WTC11 (cell line): ENCODE measurements around the gene XPR1. TPM values are rescaled to one million over a fixed set of nuclear protein-coding genes. Genes with fewer than 3 reads are reported as not detected.

Experiments
- ATF1 ChIP-seq: sonication (generic); formaldehyde crosslinking; IDR thresholded peaks from 2 replicates; pipeline ENCODE4 v1.8.1; 2023; ENCODE audit warnings: mild to moderate bottlenecking, moderate library complexity, missing genetic modification reagents
- ATF3 ChIP-seq: sonication (generic); formaldehyde crosslinking; conservative IDR thresholded peaks from 2 replicates; pipeline ENCODE4 v1.8.1; 2022; ENCODE audit warnings: mild to moderate bottlenecking, missing genetic modification reagents
- CBFB ChIP-seq: sonication (generic); formaldehyde crosslinking; IDR thresholded peaks from 2 replicates; pipeline ENCODE4 v1.8.1; 2022; ENCODE audit warnings: mild to moderate bottlenecking, low read depth, missing genetic modification reagents
- CDX4 ChIP-seq: fragments of 250-450 bp; sonication (Bioruptor Pico); IDR thresholded peaks from 2 replicates; pipeline ENCODE4 v1.9.0; 2021; ENCODE audit warnings: moderate library complexity, mild to moderate bottlenecking, inconsistent platforms, borderline replicate concordance
- EMX1 ChIP-seq: fragments of 250-450 bp; sonication (Bioruptor Pico); IDR thresholded peaks from 2 replicates; pipeline ENCODE4 v1.8.0; 2021; ENCODE audit warnings: mild to moderate bottlenecking
- ETV6 ChIP-seq: sonication (generic); formaldehyde crosslinking; IDR thresholded peaks from 2 replicates; pipeline ENCODE4 v1.8.1; 2022; ENCODE audit warnings: mild to moderate bottlenecking, missing genetic modification reagents
- FOXP4 ChIP-seq: sonication (generic); formaldehyde crosslinking; IDR thresholded peaks from 2 replicates; pipeline ENCODE4 v1.8.0; 2022; ENCODE audit warnings: mild to moderate bottlenecking, missing genetic modification reagents
- HMGA2 ChIP-seq: fragments of 250-450 bp; sonication (Bioruptor Pico); IDR thresholded peaks from 2 replicates; pipeline ENCODE4 v1.4.0; 2021; ENCODE audit warnings: mild to moderate bottlenecking, moderate library complexity
- JAZF1 ChIP-seq: fragments of 250-450 bp; sonication (Bioruptor Pico); IDR thresholded peaks from 2 replicates; pipeline ENCODE4 v1.9.0; 2021; ENCODE audit warnings: moderate library complexity, mild to moderate bottlenecking, inconsistent platforms
- MAX ChIP-seq: sonication (generic); formaldehyde crosslinking; IDR thresholded peaks from 2 replicates; pipeline ENCODE4 v1.8.0; 2022; ENCODE audit warnings: mild to moderate bottlenecking, missing genetic modification reagents
- MXD4 ChIP-seq: fragments of 250-450 bp; sonication (Bioruptor Pico); IDR thresholded peaks from 2 replicates; pipeline ENCODE4 v1.8.0; 2021; ENCODE audit warnings: mild to moderate bottlenecking, moderate library complexity, borderline replicate concordance
- NFE2L1 ChIP-seq: sonication (generic); formaldehyde crosslinking; IDR thresholded peaks from 2 replicates; pipeline ENCODE4 v1.8.1; 2023; ENCODE audit warnings: missing genetic modification reagents
- NFYB ChIP-seq: sonication (generic); formaldehyde crosslinking; conservative IDR thresholded peaks from 2 replicates; pipeline ENCODE4 v1.8.0; 2022; ENCODE audit warnings: low read depth, missing genetic modification reagents
- NR2C2 ChIP-seq: sonication (generic); formaldehyde crosslinking; IDR thresholded peaks from 2 replicates; pipeline ENCODE4 v1.8.0; 2022; ENCODE audit warnings: mild to moderate bottlenecking, missing genetic modification reagents
- NR3C1 ChIP-seq: sonication (generic); formaldehyde crosslinking; conservative IDR thresholded peaks from 2 replicates; pipeline ENCODE4 v1.8.1; 2023; ENCODE audit warnings: low read depth, mild to moderate bottlenecking, missing genetic modification reagents
- OVOL2 ChIP-seq: fragments of 250-450 bp; sonication (Bioruptor Pico); IDR thresholded peaks from 2 replicates; pipeline ENCODE4 v1.9.0; 2021; ENCODE audit warnings: mild to moderate bottlenecking, borderline replicate concordance
- PRRX2 ChIP-seq: fragments of 250-450 bp; sonication (Bioruptor Pico); IDR thresholded peaks from 2 replicates; pipeline ENCODE4 v1.8.0; 2021; ENCODE audit warnings: mild to moderate bottlenecking
- RELA ChIP-seq: sonication (generic); formaldehyde crosslinking; IDR thresholded peaks from 2 replicates; pipeline ENCODE4 v1.8.1; 2022; ENCODE audit warnings: missing genetic modification reagents, mild to moderate bottlenecking, borderline replicate concordance
- TEAD4 ChIP-seq: sonication (generic); formaldehyde crosslinking; IDR thresholded peaks from 2 replicates; pipeline ENCODE4 v1.8.0; 2022; ENCODE audit warnings: mild to moderate bottlenecking, missing genetic modification reagents
- TP53 ChIP-seq: sonication (generic); formaldehyde crosslinking; IDR thresholded peaks from 2 replicates; pipeline ENCODE4 v1.8.1; 2023; ENCODE audit warnings: mild to moderate bottlenecking, missing genetic modification reagents
- USF1 ChIP-seq: sonication (generic); formaldehyde crosslinking; IDR thresholded peaks from 2 replicates; pipeline ENCODE4 v1.8.0; 2022; ENCODE audit warnings: mild to moderate bottlenecking, missing genetic modification reagents
- ZBTB21 ChIP-seq: sonication (generic); formaldehyde crosslinking; IDR thresholded peaks from 2 replicates; pipeline ENCODE4 v1.8.1; 2023; ENCODE audit warnings: mild to moderate bottlenecking, missing genetic modification reagents, borderline replicate concordance
- ZBTB43 ChIP-seq: sonication (generic); formaldehyde crosslinking; IDR thresholded peaks from 2 replicates; pipeline ENCODE4 v1.8.1; 2023; ENCODE audit warnings: mild to moderate bottlenecking, missing genetic modification reagents
- ZMAT4 ChIP-seq: fragments of 250-450 bp; sonication (Bioruptor Pico); IDR thresholded peaks from 2 replicates; pipeline ENCODE4 v1.9.0; 2021; ENCODE audit warnings: mild to moderate bottlenecking
- ZNF396 ChIP-seq: fragments of 250-450 bp; sonication (Bioruptor Pico); IDR thresholded peaks from 2 replicates; pipeline ENCODE4 v1.8.0; 2021; ENCODE audit warnings: mild to moderate bottlenecking, moderate library complexity, borderline replicate concordance
- ZNF425 ChIP-seq: fragments of 250-450 bp; sonication (Bioruptor Pico); conservative IDR thresholded peaks from 2 replicates; pipeline ENCODE4 v1.9.0; 2021; ENCODE audit warnings: mild to moderate bottlenecking
- ZNF532 ChIP-seq: fragments of 250-450 bp; sonication (Bioruptor Pico); IDR thresholded peaks from 2 replicates; pipeline ENCODE4 v1.9.0; 2021; ENCODE audit warnings: mild to moderate bottlenecking, borderline replicate concordance
- total RNA-seq: library from RNA; stranded (reverse); gene quantifications from 3 replicates; pipeline ENCODE4 v1.2.3, GENCODE V29; 2021

Gene XPR1
- total RNA-seq, 1 experiment from 2014 or later, result 34.6 TPM

GRCh38 chr1:180632326-180633056 lies 669 bp downstream of the XPR1 start (continued):
- TF ChIP-seq ZNF425 (no peak), MAX (CRISPR knock-in tag) (peak; percentile 55; the same call in 1 of the 2 replicates), ZNF396 (CRISPR knock-in tag) (no peak), TP53 (CRISPR knock-in tag) (no peak), ZBTB43 (CRISPR knock-in tag) (no peak), NR2C2 (CRISPR knock-in tag) (no peak), ZBTB21 (CRISPR knock-in tag) (no peak), MXD4 (CRISPR knock-in tag) (no peak), ZMAT4 (CRISPR knock-in tag) (no peak), ATF1 (CRISPR knock-in tag) (no peak), TEAD4 (CRISPR knock-in tag) (no peak), RELA (CRISPR knock-in tag) (0 out of 2 replicates have a peak, but pooled peaks have one; percentile 3), JAZF1 (CRISPR knock-in tag) (no peak), HMGA2 (no peak), NR3C1 (no peak), OVOL2 (CRISPR knock-in tag) (no peak), ZNF532 (CRISPR knock-in tag) (no peak), FOXP4 (CRISPR knock-in tag) (no peak; the same call in 1 of the 2 replicates), CDX4 (CRISPR knock-in tag) (no peak), NFE2L1 (CRISPR knock-in tag) (no peak), USF1 (CRISPR knock-in tag) (peak; percentile 22; the same call in 1 of the 2 replicates), EMX1 (CRISPR knock-in tag) (no peak), ETV6 (no peak; the same call in 1 of the 2 replicates), NFYB (no peak), PRRX2 (CRISPR knock-in tag) (no peak), CBFB (CRISPR knock-in tag) (no peak), ATF3 (CRISPR knock-in tag) (no peak)
